Natural killer cell (primary cell): Measurements from ENCODE around the gene DLX5. TPM values are rescaled to one million over a fixed set of nuclear protein-coding genes. Genes with fewer than 3 reads are reported as not detected.

Source experiments
- ATAC-seq, 3 donors: fragments of 150-1000 bp in 2 of 3; fragments of 200-7000 bp in 1 of 3; cut with Tn5 transposase; 1 replicate in 1 of 3; 2 replicates in 2 of 3; pipeline ENCODE4 v1.10.0; 2021; ENCODE audit warnings: mild to moderate bottlenecking in 2 of 3, moderate library complexity in 2 of 3
- DNase-seq, 2 donors: peaks; one replicate each; pipeline versions ENCODE4 v3.0.0 to v3.0.0-alpha.2; 2013 to 2021; ENCODE audit warnings: mixed read lengths in 1 of 2
- H3K27ac ChIP-seq: one replicate; pipeline ENCODE4 v1.5.1; 2013; ENCODE audit warnings: mild to moderate bottlenecking, low read length
- H3K27me3 ChIP-seq: one replicate; pipeline ENCODE4 v1.6.1; 2013; ENCODE audit warnings: low read length; ENCODE audit not compliant: control insufficient read depth, insufficient read depth
- H3K36me3 ChIP-seq: one replicate; pipeline ENCODE4 v1.6.1; 2013; ENCODE audit warnings: low read length; ENCODE audit not compliant: control insufficient read depth, insufficient read depth
- H3K4me1 ChIP-seq: one replicate; pipeline ENCODE4 v1.6.1; 2013; ENCODE audit warnings: low read length; ENCODE audit not compliant: control insufficient read depth, insufficient read depth
- H3K4me3 ChIP-seq: one replicate; pipeline ENCODE4 v1.5.1; 2013; ENCODE audit warnings: low read length
- H3K9me3 ChIP-seq: one replicate; pipeline ENCODE4 v1.6.1; 2013; ENCODE audit warnings: low read length; ENCODE audit not compliant: control insufficient read depth, insufficient read depth
- H3K27ac Mint-ChIP-seq, 2 donors: one replicate each; pipeline ENCODE4 v1.8.0; 2022; ENCODE audit warnings: mild to moderate bottlenecking in 2 of 2, mixed read lengths in 2 of 2, moderate library complexity in 1 of 2
- H3K27me3 Mint-ChIP-seq, 2 donors: one replicate each; pipeline ENCODE4 v1.8.0; 2022; ENCODE audit warnings: low read depth in 2 of 2, mixed read lengths in 2 of 2
- H3K36me3 Mint-ChIP-seq: one replicate; pipeline ENCODE4 v1.8.0; 2022; ENCODE audit warnings: mixed read lengths
- H3K4me1 Mint-ChIP-seq, 2 donors: one replicate each; pipeline ENCODE4 v1.8.0; 2022; ENCODE audit warnings: mixed read lengths in 2 of 2
- H3K4me3 Mint-ChIP-seq: one replicate; pipeline ENCODE4 v1.8.0; 2022; ENCODE audit warnings: mild to moderate bottlenecking, moderate library complexity, mixed read lengths
- H3K9me3 Mint-ChIP-seq, 2 donors: one replicate each; pipeline ENCODE4 v1.8.0; 2022; ENCODE audit warnings: mixed read lengths in 2 of 2
- CTCF ChIP-seq: fragments of 200-600 bp; IDR thresholded peaks from one replicate; pipeline ENCODE4 v1.8.0; 2022; ENCODE audit warnings: antibody characterized with exemption
- WGBS: methylation state at CpG from one replicate; pipeline ENCODE4 v1.1.7; 2013; ENCODE audit warnings: missing lambda C conversion rate; ENCODE audit not compliant: insufficient coverage; 5-methylcytosine and 5-hydroxymethylcytosine counted together
- intact Hi-C: fragments of 100-400 bp; cut with micrococcal nuclease; formaldehyde crosslinking; loops from one replicate; pipeline ENCODE4 v1.14.2; 2022
- total RNA-seq, 4 donors: library from RNA; stranded (reverse); fragments of 120-200 nt in 1 of 4; gene quantifications; one replicate each; pipeline versions ENCODE4 v1.2.3 to v1.2.4, GENCODE V29; 2013 to 2022

Gene DLX5
- total RNA-seq, 3 donors from 2014 or later (not counting 1 experiment from before 2014, with no cell fraction given), result not detected

- H3K36me3 ChIP-seq, result no peaks in the 10 kb centered on the region
- Mint-ChIP-seq H3K36me3 (no peaks in the 10 kb centered on the region), H3K4me3 (no peak overlapping the region), H3K4me1 (peaks cover 38 to 43% of the 10 kb centered on the region in 2 donors), H3K27me3 (peaks cover 76 to 91% of the 10 kb centered on the region in 2 donors), H3K9me3 (no peaks in the 10 kb centered on the region), H3K27ac (no peak overlapping the region)
- H3K4me1 ChIP-seq, result peaks cover 32% of the 10 kb centered on the region
- no peaks in the 10 kb centered on the region for H3K9me3 ChIP-seq
- intact Hi-C loops, result no loop called here
- H3K27ac ChIP-seq, result no peak overlapping the region
- H3K27me3 ChIP-seq, result peaks cover 58% of the 10 kb centered on the region
- no peak for ATAC-seq
- DNase-seq, result no peak
- 4% methylated on average over 30 of the region's 35 CpGs for WGBS
- no peak for TF ChIP-seq CTCF
- H3K4me3 ChIP-seq, result no peak overlapping the region
Measured at GRCh38 chr7:97022491-97023306, 1.9 kb downstream of the DLX5 start.

DNA sequence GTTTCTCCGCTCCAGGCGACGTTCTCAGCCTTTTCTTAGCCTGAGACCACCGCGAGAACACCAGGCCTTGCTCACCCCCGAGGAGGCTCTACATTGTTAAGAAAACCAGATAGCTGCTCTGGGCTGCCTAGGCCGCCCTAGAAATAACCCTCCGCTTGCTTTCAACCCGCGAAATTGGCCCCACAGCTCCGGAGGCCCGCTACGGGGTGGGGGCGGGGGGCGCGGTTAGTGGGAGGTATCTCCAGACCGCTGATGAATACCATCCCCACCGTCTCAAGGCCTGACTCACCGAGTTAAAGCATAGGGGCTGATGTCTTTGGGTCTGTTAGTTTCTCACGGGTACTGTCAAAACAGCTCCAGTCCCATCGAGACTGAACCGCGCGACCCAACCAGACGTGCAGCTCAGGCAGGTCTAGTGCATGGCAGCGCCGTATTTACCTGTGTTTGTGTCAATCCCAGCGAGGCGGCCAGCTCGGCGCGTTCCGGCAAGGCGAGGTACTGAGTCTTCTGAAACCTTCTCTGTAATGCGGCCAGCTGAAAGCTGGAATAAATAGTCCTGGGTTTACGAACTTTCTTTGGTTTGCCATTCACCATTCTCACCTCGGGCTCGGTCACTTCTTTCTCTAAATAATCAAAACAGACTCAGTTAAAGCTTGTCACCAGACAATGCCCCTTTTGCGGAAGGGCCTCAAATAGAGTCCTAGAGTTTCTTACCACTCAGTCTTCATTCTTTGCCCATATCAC, 2.7 kb downstream of the DLX5 start:
- H3K9me3 Mint-ChIP-seq, result no peaks in the 10 kb centered on the region
- DNase-seq (no peak), ATAC-seq (no peak)
- Histone ChIP-seq H3K4me3 (no peak overlapping the region), H3K4me1 (peaks cover 24% of the 10 kb centered on the region), H3K27ac (no peak overlapping the region), H3K9me3 (no peaks in the 10 kb centered on the region), H3K27me3 (peaks cover 60% of the 10 kb centered on the region), H3K36me3 (no peaks in the 10 kb centered on the region)
- TF ChIP-seq CTCF, result no peak
- H3K27me3 Mint-ChIP-seq, result peaks cover 79 to 91% of the 10 kb centered on the region in 2 donors
- H3K36me3 Mint-ChIP-seq, result no peaks in the 10 kb centered on the region
- peaks cover 30 to 39% of the 10 kb centered on the region in 2 donors for H3K4me1 Mint-ChIP-seq
- no peak overlapping the region for H3K27ac Mint-ChIP-seq
- 16% methylated on average over 36 of the region's 39 CpGs for WGBS
- intact Hi-C loops, result no loop called here
- no peak overlapping the region for H3K4me3 Mint-ChIP-seq

GRCh38 chr7:97020996-97021746, 3.5 kb downstream of the DLX5 start:
- ATAC-seq (no peak), DNase-seq (no peak)
- Histone ChIP-seq H3K36me3 (no peaks in the 10 kb centered on the region), H3K27me3 (peaks cover 61% of the 10 kb centered on the region), H3K27ac (no peak overlapping the region), H3K9me3 (no peaks in the 10 kb centered on the region), H3K4me3 (no peak overlapping the region), H3K4me1 (peaks cover 16% of the 10 kb centered on the region)
- WGBS, result 5% methylated on average over 67 of the region's 67 CpGs
- Mint-ChIP-seq H3K4me3 (no peak overlapping the region), H3K27me3 (peaks cover 77 to 91% of the 10 kb centered on the region in 2 donors), H3K36me3 (no peaks in the 10 kb centered on the region), H3K4me1 (peaks cover 23 to 38% of the 10 kb centered on the region in 2 donors), H3K27ac (no peak overlapping the region), H3K9me3 (no peaks in the 10 kb centered on the region)
- no peak for TF ChIP-seq CTCF
- intact Hi-C loops, result no loop called here
